COLO668 (cell line): ENCODE data around the gene DNAJB2.

Experiments
- DNase-seq: peaks from one replicate; lab custom pipeline; 2025; ENCODE audit not compliant: unreplicated experiment; lab: John Stamatoyannopoulos, UW

Gene DNAJB2

DNA sequence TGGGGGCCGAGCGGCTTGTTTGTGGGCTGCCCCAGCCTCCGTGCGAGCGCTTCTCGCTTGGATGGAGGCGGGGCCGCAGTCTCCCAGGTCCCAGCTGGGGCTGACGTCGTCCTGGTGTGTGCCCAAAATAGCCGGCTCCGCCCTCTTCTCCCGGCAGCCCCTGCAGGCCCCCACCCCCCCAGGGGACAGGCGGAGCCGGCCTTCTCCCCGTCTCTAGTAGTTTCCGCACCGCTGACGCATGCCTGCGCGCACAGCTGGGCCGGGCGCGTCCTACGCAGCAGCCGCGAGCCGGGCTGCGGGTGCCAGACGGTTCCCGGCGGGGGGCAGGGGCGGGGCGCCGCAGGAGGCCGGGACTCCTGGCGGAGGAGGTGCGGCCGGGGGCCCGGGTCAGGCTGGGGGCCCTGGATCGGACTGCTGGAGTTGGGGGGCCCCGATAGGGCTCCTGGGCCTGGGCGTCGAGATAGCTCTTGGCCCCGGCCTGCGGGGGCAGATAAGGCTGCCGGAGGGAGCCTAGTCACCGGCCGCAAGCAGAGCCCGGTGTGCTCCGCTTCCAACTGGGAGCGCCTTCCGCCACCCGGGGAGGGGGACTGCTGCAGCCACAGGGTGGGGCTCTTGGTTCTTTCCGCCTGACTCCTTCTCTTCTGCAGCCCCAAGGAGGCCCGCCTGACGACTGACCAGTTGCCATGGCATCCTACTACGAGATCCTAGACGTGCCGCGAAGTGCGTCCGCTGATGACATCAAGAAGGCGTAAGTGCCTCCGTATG is at the start of gene DNAJB2:
Gene DNAJB2, plus strand, starts transcription at position 216 of the 765 bp plus-strand sequence. Its CDS starts 468 bp downstream, at position 684.
- DNase-seq: peak; percentile 99

DNA sequence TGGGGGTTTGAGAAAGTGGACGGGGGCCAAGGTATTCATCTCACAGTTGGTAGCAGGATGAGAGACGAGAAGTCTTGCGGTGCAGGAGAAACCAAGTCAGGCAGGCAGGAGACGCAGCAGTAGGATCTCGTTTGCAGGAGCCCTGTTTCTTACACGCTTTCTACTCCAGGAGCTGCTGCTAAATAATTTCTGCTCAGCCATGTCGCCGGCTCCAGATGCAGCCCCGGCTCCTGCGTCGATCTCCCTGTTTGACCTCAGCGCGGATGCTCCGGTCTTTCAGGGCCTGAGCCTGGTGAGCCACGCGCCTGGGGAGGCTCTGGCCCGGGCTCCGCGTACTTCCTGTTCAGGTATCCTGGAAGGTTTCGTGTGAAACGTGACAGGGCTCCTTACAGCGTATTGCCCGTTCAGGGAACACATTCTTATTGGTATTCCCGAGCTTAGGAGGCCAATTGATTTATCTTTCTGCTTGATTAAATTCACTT is 49.1 kb upstream of the DNAJB2 start:
- peak; percentile 67 for DNase-seq

DNA sequence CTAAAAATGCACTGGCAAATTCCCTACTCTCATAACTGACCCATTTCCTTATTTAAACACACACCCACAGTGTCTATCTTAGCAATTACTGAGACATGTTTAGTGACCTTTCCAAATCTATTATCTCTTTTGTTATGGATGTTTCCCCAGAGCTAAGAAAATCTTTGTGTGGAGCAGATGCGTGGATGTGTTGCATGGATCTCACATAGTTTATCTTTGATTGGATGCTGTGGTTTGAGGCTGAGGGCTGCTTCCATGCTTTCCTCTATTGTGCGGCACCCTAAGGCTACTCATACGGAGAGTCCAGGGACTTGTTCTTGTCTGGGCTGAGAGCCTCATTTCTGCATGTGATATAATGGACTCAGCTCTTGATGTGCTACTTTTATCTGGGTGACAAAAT is 44.8 kb upstream of the DNAJB2 start:
- no peak for DNase-seq

DNA sequence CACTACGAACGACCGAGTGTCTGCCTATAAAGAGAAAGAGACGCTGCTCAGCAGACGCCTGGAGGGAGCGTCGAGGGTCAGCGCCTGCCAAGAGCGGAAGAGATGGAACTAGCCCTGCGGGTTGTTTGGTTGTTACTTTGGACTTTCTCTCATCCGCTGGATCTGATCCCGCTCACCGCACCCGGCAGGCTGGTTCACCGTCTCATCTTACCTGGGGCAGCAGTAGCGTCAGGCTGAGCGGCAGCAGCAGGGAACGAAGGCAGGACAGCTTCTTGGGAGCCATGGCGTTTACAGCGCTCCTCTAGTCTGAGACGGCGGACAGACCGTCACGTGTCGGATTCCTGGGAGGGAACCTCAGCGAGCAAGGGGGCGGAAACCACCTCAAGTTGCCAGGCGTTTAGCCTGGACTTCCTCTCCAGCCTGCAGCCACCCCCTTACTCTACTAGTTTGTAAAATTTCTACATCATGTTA is 35.8 kb upstream of the DNAJB2 start:
- DNase-seq: no peak

DNA sequence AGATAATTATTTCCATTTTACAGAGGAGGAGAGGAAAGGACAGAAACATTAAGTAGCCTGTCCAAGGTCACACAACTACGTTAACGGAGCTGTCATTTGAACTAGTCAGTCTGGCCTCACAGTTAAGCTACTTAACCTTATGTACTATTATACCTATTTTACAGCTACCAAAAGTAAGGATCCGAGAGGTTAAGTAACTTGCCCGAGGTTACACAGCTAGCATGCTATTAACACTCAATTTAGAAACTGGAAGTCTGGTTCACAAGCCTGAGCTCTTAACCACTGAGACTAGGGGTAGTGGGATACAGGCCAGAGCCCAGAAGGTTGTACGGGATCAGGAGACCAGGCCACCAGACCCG is 34.4 kb upstream of the DNAJB2 start:
- DNase-seq: no peak

DNA sequence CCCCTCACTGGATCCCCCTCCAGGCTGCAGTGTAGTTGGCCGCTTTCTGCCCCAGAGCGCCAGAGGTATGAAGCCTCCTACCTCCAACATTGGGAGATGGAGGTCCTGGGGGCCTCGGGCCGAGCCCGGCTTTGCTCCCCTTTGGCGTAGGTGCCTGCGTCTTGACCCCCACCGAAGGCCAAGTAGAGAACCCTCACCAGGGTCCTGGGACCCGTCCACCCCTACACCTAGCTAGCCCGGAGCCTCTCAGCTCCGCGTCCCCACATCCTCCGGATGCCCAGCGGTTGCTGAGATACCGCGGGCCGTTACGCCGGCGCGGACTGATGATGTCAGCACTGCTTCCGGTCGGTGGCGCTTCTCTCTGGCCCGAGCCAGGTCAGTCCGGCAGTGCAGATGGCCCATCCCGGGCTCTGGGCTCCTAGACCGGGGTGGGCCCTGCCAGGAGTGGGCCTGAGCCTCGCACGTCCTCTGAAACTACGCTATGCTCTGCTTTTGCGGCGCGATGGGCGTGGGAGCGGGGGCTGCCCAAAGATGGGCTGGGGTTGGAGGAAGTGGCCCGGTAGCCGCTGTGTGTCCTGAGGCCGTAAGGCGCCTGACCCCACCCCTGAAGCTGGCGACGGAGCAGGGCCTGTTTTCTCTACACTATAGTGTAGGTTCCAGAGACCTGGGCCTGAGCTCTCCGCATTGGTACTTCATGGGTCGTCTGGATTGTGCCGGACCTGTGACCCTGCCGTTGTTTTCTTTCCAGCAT is 33.8 kb upstream of the DNAJB2 start, which contains the start of the genes GLB1L and STK16:
Gene GLB1L, minus strand, starts transcription at position 297 of the 751 bp plus-strand sequence. CDS start 1,871 bp downstream, outside the sequence.
Gene STK16, plus strand, starts transcription at position 332 of the 751 bp plus-strand sequence. CDS start 521 bp downstream, outside the sequence.
- peak; percentile 95 for DNase-seq

DNA sequence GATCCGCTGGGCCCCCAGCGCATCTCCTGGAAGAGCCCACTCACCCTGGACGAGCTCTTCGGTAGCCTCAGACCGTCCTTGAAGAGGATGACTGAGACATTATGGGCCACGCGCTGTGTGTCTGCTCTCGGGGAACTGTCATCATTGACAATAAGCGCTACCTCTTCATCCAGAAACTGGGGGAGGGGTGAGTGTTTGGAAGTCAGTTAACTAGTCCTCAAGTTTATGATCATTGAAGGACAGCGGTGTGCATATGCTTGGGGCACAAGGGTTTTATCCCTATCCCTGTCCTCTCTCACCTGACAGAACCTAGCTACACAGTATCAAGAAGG is 33.3 kb upstream of the DNAJB2 start:
- no peak for DNase-seq

DNA sequence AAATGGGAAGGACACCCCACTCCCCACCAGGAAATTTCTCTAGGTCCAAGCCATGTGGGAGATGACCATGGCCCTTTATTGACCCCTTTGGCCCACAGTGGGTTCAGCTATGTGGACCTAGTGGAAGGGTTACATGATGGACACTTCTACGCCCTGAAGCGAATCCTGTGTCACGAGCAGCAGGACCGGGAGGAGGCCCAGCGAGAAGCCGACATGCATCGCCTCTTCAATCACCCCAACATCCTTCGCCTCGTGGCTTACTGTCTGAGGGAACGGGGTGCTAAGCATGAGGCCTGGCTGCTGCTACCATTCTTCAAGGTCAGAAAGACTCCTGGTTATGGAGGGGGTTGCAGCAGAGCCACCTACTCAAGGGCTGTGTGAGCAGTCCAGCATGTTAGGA is 32.6 kb upstream of the DNAJB2 start:
- DNase-seq: no peak

DNA sequence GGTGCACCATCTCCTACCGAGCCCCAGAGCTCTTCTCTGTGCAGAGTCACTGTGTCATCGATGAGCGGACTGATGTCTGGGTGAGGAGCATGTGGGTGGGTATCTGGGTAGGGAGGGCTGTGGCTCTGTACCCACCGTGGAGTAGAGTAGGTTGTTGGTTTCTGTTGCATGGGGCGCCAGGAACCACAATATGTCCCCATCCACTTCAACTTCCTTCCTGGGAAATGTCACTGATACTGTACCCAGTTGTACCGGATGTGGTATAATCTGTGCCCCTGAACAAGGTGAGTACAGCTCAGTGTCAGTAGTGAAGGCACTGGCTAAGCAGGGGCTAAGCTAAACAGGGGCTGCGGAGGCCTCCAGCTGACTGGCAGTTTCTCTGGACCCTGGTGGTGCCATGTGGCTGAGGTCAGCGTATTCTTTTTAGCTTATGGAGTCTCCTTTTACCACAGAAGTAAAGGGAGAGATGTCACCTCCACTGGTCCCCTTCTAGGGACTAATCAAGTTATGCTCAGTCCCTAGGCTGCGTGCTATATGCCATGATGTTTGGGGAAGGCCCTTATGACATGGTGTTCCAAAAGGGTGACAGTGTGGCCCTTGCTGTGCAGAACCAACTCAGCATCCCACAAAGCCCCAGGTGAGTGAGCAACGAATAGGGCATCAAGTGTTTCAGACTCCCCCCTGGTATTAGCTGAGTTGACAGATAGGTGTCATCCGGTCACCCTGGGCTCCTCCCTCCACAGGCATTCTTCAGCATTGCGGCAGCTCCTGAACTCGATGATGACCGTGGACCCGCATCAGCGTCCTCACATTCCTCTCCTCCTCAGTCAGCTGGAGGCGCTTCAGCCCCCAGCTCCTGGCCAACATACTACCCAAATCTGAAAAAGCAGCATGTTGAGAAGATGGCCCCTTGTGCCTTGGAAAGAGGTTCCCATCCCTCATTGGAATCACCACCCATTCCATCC is 31.2 kb upstream of the DNAJB2 start:
- DNase-seq: no peak

DNA sequence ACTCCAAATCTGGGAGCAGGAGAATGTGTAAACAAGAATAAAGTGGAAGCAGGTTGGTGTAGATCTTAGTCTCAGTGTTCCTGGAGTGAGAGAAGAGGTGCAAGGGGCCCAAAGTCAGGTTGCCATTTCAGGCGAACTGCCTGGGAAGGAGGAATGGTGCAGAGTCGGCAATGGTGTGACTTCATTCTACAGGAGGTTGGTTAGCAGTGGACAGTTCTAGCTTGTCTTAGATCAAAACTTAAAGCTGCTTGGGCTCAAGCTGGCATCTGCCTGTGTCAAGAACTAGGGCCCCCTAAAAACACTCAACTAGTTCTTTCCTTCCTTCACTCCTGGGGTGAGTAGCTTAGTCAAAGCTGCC is 30.3 kb upstream of the DNAJB2 start:
- no peak for DNase-seq

DNA sequence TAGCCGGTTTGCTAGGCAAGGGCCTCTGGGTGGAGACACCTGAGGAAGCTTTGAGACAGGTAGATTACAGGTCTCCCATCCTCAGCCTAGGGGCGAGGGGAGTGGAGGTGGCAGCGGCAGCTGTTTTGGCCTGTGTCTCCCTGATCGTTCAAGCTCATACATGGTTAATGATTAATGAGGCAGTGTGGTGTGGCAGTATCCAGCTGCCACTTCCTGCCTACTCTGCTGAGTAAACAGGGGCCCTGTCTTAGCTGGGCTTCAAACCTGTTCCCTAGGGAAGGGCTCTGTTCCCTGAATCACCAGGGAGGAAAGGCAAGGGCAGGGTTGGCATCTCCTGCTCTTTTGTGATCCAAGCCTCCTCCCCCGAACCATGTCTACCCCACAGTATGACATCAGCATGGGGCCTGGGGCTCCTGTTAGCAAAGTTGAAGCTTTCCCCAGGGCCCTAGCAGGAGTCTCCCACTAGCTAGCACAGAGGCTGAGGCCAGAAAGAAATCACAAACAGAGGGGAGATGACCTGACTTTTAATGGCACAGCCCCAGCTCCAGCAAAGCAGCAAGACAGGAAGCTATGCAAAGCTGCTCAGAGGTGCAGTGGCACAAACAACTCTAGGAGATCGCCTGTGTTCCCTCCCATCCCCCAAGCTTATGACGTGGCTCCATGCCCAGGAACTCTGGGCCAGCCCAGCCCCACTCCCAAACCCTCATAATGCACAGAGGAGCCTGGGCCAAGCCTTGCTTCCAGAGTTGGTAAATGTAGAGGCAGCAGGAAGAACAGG is 29.8 kb upstream of the DNAJB2 start:
- peak; percentile 89 for DNase-seq

DNA sequence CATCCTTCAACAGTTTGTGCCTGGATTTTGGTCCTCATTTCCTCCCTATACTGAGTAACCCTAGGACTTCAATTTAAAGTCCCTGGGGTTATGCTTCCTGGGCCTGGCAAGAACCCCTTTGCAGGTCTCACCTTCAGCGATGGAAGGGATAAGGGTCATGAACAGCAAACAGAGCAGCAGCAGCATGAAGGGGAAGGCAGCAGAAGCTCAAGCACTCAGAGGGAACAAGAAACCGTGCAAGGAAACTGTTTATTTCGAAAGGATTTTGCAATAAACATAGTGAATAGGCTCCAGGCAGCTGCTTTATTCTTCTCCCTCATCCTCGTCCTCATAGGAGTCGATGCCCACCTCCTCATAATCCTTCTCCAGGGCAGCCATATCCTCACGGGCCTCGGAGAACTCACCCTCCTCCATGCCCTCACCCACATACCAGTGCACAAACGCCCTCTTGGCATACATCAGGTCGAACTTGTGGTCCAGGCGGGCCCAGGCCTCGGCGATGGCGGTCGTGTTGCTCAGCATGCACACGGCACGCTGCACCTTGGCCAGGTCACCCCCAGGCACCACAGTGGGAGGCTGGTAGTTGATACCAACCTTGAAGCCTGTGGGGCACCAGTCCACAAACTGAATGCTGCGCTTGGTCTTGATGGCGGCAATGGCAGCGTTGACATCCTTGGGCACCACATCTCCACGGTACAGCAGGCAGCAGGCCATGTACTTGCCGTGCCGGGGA is 29.0 kb upstream of the DNAJB2 start:
- DNase-seq: no peak

DNA sequence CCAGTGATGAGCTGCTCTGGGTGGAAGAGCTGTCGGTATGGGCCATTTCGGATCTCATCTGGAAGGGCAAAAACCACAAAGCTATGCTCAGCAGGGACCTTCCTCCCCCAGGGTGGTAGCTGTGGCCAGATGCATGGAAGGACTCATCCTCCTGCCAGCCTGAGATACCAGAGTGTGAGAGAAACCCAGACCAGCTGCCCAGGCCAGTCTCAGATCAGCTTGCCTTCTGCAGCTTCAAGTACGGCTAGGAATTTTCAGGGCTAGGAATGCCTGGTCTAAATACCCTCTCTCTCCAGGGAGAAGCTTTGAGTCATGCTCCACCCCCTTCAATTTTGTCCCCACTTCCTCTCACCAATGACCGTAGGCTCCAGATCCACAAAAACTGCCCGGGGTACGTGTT is 27.5 kb upstream of the DNAJB2 start:
- DNase-seq: no peak

DNA sequence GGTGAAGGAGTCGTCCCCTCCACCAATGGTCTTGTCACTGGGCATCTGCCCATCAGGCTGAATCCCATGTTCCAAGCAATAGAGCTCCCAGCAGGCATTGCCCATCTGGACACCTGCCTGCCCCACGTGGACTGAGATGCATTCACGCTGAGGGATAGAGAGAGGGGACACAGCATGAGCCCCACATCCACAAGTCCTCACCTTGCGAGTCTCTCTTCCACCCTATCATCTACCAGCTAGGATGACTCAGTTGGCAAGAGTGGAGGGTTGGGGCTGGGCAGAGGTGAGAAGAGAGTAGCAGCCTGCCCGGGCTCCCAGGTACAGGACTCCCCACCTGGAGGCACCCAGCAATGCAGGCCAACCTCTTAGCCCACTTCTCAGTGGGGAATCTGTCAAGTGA is 27.1 kb upstream of the DNAJB2 start:
- peak; percentile 60 for DNase-seq

DNA sequence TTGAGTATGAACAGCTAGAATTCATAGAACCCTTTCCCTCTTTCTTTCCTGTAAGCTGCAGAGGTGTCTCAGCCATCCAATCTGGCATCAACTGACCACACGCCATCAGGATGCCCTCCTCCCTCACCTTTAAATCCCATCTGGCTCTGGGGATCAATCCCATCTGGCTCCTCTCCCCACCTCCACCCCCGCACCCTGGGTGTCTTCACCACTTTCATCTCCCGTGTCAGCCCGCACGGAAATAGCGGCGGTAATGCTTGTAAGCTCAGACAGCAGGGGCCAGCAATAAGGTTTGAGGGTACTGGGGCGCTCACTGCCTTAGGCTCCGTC is 26.6 kb upstream of the DNAJB2 start:
- DNase-seq: peak; percentile 63

DNA sequence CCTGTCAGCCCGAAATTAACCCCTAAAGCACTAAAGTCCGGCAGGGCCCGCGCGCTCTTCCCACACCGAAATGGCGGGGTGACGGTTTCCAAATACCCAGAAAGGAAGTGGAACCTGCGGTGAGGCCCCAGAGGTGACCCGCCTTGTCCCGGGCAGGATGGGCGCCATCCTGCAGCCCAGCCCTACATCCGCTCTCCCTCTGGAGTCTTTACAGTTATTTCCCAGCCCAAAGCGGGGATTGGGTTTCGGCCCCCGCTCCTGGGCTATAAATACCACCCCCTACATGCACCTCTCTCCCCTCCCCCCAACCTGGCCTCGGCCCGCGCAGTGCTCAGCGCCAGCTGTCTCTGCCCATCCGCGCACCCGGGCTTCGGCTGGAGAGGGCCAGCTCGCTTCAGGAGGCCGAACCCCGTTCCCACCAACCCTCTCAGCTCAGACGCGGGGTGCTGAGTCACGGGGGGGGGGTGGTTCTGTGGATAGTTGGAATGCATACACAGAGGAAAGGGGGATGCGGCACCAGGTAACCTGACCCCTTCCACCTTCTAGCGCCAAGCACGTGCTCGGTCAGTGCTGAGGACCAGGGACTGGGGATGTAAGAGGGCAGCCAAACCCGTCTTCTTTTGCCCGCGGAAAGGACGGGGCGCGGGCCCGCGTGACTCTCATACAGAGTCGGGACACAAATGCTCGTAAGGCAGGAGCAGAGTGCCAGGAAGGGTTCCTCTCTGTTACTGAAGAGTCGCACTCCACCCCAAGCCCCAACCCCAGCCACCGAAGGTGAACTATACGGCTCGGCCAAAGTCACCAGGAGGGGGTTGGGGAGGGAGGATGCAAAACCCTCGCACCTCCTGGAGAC is 26.0 kb upstream of the DNAJB2 start, which contains the start of gene TUBA4B:
Gene TUBA4B, plus strand, starts transcription at position 344 of the 853 bp plus-strand sequence. Its CDS starts 165 bp downstream, at position 509.
- DNase-seq: peak; percentile 76

DNA sequence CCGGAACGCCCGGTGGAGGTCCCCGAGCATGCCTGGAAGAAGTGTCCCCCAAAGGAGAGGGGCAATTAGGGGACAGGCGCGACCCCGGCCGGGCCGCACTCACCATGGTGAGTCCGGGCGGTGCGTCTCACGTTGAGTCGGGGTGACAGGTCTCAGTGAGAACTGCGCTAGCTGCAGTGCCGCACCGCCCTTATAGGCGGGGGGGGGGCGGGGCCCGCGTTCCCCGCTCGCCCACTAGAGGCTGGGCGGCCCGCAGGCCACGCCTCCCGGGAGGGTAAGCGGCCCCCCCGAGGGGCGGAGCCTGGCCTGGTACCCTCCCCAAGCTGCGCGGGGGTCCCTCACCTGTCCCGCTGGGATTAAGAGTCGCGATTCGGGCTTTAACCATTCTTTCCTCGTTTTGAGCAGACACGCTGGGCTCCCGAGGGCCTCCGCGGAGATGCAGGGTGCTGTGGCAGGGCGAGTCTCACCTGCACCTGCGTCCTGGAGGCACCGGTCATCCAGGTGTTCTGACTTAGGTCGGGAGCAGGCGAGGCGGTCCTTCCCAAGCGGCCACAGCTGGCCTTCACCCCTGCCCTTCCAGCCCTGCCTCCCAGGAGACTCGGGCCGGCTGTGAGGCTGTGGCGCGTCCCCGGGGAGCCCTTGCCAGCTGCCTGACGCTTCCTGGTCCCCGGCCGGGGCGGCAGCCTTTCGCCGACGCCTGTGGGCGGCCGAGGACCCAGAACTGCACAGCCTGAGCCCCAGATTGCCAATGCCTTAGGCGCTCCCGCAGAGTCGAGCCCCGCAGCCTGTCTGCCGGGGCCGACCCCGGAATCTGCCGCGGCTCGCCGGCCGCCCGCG is 25.2 kb upstream of the DNAJB2 start, which contains the start of gene TUBA4A:
Gene TUBA4A, minus strand, starts transcription at position 166 of the 837 bp plus-strand sequence. Its CDS starts 60 bp downstream, at position 106.
- peak; percentile 94 for DNase-seq
